Measurements from ENCODE around the gene AKAP6.

Gene AKAP6

GRCh38 chr14:32404784-32405573, 75.9 kb downstream of the AKAP6 start:
- no peak for DNase-seq (ENCODE audit: low read depth in 1 of 2, low spot score in 1 of 2)

- no peak for DNase-seq (ENCODE audit: low read depth in 1 of 2, low spot score in 1 of 2)
Measured at GRCh38 chr14:32405856-32406255, 76.8 kb downstream of the AKAP6 start.

- DNase-seq (ENCODE audit: low read depth in 1 of 2, low spot score in 1 of 2): no peak
Measured at GRCh38 chr14:32407130-32407529, 78.0 kb downstream of the AKAP6 start.

DNA sequence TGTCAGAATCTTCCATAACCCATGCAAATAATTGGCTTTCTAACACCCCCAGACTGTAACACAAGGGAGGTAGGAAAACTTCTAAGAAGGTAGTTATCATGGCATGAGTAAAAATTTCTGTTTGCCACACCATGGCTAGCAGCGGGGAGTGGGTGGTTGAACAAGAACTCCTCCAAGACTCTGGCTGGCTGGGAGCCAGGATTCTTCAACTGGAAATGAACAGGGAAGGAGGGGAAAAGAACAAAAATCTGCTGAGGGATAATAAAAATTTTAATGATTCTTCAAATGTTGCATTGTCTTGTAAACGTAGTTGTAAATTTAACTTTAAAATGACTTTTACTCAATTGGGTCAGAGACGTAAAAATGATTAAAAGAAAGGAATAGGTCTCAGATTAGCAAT, 78.9 kb downstream of the AKAP6 start:
- no peak for DNase-seq (ENCODE audit: low read depth in 1 of 2, low spot score in 1 of 2)

DNA sequence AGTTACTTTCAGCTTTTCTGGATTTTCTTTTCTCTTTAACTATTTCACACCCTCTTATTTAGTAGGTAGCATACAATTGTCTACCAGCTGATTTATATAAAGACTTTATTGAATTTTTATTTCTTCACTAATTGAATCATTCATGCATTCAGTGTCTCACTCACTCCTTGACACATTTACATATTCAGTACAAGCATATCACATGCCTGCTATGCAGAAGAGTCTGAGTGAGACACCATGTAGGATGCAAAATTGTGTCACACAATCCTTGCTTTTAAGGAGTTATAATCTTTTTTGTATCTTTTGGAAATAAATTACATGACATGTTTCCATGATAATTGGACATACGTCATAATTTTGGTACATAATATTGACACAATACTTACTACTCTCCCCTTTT, 83.0 kb downstream of the AKAP6 start:
- DNase-seq (ENCODE audit: low read depth in 1 of 2, low spot score in 1 of 2): no peak

DNA sequence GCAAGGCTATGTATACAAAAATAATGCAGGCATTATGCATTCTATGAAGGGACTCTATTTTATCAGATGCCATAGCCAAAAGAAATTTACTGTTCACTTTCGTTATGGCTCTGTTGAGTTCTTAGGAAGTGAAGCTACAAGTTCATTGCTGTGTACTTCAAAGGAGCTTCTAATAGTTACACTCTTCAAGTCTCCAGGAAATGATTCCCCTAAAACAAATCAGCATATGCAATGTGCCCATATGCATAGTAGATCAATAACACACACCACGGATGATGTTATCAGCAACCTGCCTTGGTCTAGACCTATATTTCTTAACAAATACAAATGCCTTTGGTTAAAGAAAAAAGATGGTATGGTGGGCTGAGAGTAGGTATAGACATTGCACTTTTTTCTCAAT, 83.4 kb downstream of the AKAP6 start:
- DNase-seq (ENCODE audit: low read depth in 1 of 2, low spot score in 1 of 2): no peak

- DNase-seq (ENCODE audit: low read depth in 1 of 2, low spot score in 1 of 2): no peak
Measured at GRCh38 chr14:32413967-32414640, 85.0 kb downstream of the AKAP6 start.

DNA sequence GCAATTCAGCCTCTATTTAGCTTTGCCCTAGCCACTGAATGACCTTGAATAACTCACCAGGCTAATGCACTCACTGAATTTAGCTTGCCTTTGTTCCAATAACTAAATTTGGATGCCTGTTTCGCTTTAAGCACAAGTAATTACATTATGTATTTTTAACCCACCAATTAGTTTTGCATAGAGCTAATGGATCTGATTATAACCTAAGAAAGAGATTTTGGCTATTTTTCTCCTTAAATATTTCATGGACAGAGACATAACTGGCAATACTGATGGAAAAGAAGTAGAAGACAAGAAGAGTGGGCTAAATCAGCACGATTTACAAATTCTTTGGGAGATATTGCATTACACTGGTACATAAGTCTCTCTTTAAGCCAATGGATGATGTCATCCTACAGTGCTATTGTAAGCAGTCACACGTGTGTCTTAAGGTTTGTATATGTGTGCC, 85.7 kb downstream of the AKAP6 start:
- DNase-seq (ENCODE audit: low read depth in 1 of 2, low spot score in 1 of 2): no peak

DNA sequence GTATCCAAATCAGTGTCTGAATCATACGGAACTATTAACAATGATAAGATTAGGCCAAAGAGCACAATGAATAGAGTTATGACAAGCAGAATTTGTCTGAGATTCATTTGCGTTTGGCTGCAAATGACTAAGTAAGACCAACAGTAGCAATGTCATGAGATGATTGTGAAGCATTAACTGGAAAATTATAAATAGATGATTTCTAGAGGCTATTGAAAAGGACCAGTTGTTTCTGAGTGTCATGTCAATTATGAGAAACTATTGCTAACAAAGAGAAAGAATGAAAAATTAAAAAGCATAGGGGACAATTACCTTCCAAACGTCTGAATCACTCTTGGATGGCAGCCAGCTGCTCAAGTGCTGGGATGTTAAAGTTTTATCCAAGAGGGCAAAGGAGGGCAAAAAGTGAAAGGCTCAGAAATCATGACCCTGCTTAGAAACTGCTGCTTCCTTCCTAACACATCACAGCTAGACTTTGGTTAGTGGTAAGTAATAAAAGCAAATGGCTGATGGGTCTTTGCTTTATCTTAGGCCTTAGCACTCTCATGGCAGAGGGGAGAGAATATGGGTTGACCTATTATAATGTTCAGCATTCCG, 89.0 kb downstream of the AKAP6 start:
- DNase-seq (ENCODE audit: low read depth in 1 of 2, low spot score in 1 of 2): no peak

DNA sequence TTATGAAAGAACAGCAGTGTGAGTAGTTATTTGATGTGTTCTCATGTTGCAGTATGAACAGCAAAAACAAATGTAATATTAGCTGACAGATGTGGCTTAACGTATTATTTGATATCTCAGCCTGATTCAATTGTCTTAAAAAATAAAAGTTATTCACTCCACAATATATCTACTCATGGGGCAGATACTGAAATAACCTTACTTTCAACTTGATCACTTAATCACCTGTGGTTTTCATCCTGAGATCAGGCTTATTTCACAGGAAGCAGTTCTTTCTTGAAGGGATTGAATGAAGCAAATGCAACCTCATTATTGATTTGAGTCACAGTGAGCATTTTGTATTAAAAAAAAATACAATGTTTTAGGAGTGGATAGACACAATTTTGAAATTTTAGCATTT, 90.3 kb downstream of the AKAP6 start:
- no peak for DNase-seq (ENCODE audit: low read depth in 1 of 2, low spot score in 1 of 2)

- DNase-seq (ENCODE audit: low read depth in 1 of 2, low spot score in 1 of 2): no peak
Measured at GRCh38 chr14:32421781-32422180, 92.7 kb downstream of the AKAP6 start.

DNA sequence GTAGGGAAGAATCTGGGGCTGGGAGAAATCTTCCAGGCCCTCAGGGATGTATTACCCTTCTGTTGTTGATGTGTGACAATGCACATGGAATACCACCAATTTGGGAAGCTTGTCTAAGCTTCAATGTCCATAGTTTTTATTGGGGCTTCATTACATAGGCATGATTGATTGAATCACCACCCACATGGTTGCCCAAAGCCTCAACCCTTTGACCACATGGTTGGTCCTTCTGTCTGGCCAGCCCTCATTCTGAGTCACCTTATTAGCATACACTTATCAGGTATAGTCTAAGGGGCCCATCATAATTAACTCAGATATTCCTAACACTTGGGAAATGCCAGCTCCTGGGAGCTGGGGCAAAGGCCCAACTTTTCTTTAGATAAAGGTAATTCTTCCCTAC, 93.3 kb downstream of the AKAP6 start:
- DNase-seq (ENCODE audit: low read depth in 1 of 2, low spot score in 1 of 2): no peak

GRCh38 chr14:32426028-32426427, 96.9 kb downstream of the AKAP6 start:
- DNase-seq (ENCODE audit: low read depth in 1 of 2, low spot score in 1 of 2): no peak

- no peak for DNase-seq (ENCODE audit: low read depth in 1 of 2, low spot score in 1 of 2)
Measured at GRCh38 chr14:32426586-32427388, 97.7 kb downstream of the AKAP6 start.

DNA sequence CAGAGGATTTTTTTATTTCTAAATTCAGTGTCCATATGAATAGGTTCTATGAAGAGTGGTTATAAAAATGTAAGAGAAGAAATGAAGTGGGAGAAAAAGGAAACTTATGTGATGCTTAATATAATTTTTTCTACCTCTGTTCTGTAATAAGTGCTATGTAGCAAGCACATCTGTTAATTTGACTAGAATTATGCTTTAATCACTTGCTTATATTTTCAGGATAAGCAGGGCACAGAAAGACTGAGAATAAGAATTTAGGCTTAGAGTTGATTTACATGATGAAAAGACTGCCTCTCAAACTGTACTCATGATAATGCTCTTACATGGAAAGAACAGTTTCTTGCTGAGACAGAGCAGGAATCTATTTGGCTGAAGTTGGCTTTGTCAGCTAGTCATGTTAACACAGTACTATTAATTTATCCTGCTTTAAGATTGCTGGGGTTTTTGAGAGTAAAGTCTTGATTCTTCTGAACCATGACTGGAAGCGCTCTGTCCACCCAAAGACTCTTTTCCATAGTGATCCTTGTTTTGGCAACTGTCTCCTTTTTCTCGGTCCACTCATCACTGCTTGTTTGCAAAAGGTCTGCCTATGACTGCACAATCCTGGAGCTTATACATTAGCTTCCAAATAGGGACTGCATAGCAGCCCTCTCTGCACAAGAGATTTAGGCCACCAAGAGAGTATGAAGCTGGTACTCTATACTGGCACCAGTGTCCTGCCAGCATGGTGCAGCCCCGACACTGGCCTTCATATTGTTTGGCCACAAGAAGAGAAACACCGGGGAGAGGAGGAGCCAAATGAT, 98.8 kb downstream of the AKAP6 start:
- DNase-seq (ENCODE audit: low read depth in 1 of 2, low spot score in 1 of 2): no peak

- no peak for DNase-seq (ENCODE audit: low read depth in 1 of 2, low spot score in 1 of 2)
Measured at GRCh38 chr14:32428875-32429274, 99.8 kb downstream of the AKAP6 start.

DNA sequence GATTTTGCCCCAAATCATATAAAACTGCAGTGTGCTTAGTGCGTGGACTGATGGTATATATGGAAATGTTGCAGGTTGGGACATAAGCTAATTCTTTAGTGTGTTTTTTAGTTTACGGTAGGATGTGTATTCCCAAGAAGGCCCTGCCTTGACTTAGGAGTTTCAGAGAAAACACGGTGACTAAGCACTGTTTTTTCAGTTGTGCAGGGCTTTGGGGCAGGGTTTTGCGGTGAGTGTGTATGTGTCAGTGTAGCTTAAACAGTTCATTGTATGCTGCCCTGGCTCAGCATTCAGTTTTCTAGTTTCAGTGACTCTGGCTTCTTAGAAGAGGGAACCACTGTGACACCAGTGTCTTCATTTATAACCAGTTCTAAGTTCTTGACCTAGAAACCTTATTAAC, 101.2 kb downstream of the AKAP6 start:
- no peak for DNase-seq (ENCODE audit: low read depth in 1 of 2, low spot score in 1 of 2)

DNA sequence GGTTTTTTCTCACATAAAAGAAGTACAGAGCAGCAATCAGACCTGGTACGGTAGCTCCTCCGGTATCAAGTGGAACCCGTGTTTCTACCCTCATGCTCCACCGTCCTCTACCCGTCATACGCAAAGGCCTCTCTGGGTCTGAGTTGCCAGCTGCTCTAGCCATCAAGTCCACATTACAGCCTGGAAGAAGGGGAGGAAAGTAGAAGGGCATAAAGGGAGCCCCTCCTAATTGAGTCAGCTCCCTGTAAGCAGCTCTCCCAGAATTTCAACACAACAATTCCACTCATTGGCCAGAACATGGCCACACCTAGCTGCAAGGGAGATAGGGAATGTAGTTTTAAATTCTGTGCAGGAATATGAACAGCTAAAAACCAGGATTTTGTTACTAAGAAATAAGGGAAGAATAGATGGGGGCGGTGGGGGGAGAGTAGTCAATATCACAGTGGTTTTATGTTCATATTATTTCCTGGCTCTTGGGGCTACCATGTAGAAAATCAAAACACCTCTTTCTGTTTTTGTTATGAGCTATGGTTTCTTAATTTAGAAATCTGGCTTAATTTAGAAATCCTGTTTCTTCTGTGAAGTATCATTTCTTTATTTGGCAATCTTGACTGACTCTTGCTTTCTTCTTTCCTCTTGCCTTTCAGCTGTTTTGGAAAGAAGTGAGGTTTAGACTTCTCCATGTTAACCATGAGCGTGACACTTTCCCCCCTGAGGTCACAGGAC, 103.9 kb downstream of the AKAP6 start:
- DNase-seq (ENCODE audit: low read depth in 1 of 2, low spot score in 1 of 2): no peak

- no peak for DNase-seq (ENCODE audit: low read depth in 1 of 2, low spot score in 1 of 2)
Measured at GRCh38 chr14:32434180-32434579, 105.1 kb downstream of the AKAP6 start.

GRCh38 chr14:32434880-32435279, 105.8 kb downstream of the AKAP6 start:
- no peak for DNase-seq (ENCODE audit: low read depth in 1 of 2, low spot score in 1 of 2)
